Hindlimb muscle (tissue), 1 donor: Measurements from ENCODE around the gene SLC25A13. TPM values are rescaled to one million over a fixed set of nuclear protein-coding genes. Genes with fewer than 3 reads are reported as not detected.

Source experiments
- DNase-seq: peaks from one replicate; pipeline ENCODE4 v3.0.0-alpha.2; 2013
- polyA plus RNA-seq: library from polyadenylated mRNA; unstranded; fragments of 120-200 nt; gene quantifications from one replicate; pipeline ENCODE4 v1.2.1, GENCODE V29; 2013; ENCODE audit not compliant: insufficient read length

Gene SLC25A13
- polyA plus RNA-seq, 1 donor = 13.2 TPM

GRCh38 chr7:96238976-96239766 lies 82.7 kb downstream of the SLC25A13 start:
- no peak for DNase-seq

- no peak for DNase-seq
These were observed 83.4 kb downstream of the SLC25A13 start for GRCh38 chr7:96238474-96238873.

GRCh38 chr7:96237040-96237439 lies 84.9 kb downstream of the SLC25A13 start:
- DNase-seq = no peak

GRCh38 chr7:96236198-96237039 lies 85.5 kb downstream of the SLC25A13 start:
- DNase-seq = peak; percentile 40

GRCh38 chr7:96235281-96235680 lies 86.6 kb downstream of the SLC25A13 start:
- DNase-seq = no peak

GRCh38 chr7:96233528-96234154 lies 88.3 kb downstream of the SLC25A13 start:
- DNase-seq = no peak

- no peak for DNase-seq
These were observed 88.8 kb downstream of the SLC25A13 start for GRCh38 chr7:96233084-96233483.

- DNase-seq = no peak
These were observed 93.1 kb downstream of the SLC25A13 start for GRCh38 chr7:96228760-96229159.

GRCh38 chr7:96225251-96225650 lies 96.6 kb downstream of the SLC25A13 start:
- DNase-seq = no peak

- DNase-seq = no peak
These were observed 97.2 kb downstream of the SLC25A13 start for GRCh38 chr7:96224685-96225084.

GRCh38 chr7:96224073-96224472 lies 97.8 kb downstream of the SLC25A13 start:
- no peak for DNase-seq

- DNase-seq = no peak
These were observed 100.0 kb downstream of the SLC25A13 start for GRCh38 chr7:96221888-96222287.

GRCh38 chr7:96219378-96220130 lies 102.3 kb downstream of the SLC25A13 start:
- no peak for DNase-seq

- no peak for DNase-seq
These were observed 103.1 kb downstream of the SLC25A13 start for GRCh38 chr7:96218664-96219243.

- no peak for DNase-seq
These were observed 104.8 kb downstream of the SLC25A13 start for GRCh38 chr7:96217147-96217546.

- no peak for DNase-seq
These were observed 105.5 kb downstream of the SLC25A13 start for GRCh38 chr7:96216373-96216772.

- no peak for DNase-seq
These were observed 109.4 kb downstream of the SLC25A13 start for GRCh38 chr7:96212474-96212873.

- no peak for DNase-seq
These were observed 109.9 kb downstream of the SLC25A13 start for GRCh38 chr7:96211954-96212353.

GRCh38 chr7:96205665-96206064 lies 116.2 kb downstream of the SLC25A13 start:
- DNase-seq = no peak

- no peak for DNase-seq
These were observed 117.3 kb downstream of the SLC25A13 start for GRCh38 chr7:96204601-96205000.

- DNase-seq = no peak
These were observed 118.1 kb downstream of the SLC25A13 start for GRCh38 chr7:96203786-96204185.

- no peak for DNase-seq
These were observed 119.8 kb downstream of the SLC25A13 start for GRCh38 chr7:96202102-96202501.
